ENCODE results near the gene EYS.

DNA sequence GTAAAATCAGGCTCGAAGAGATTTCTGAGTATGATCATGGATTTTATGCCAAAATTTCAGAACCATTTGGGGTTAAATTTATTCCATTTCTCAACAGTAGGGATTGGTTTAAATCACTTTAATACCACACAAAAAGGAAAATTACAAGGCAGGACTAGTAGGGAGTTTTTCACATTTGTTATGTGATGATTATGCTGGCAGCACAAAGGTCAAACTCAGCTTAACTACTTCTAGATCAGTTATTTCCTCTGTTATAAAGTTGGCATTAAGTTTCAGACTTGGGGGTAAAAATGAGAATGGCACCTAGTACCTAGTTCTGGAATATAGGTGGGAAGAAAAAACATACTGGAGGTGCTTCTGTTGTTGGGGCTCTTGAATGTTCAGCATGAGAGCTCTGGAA is 2031.9 kb downstream of the EYS start:
- TF ChIP-seq YY1 (IDR thresholded peaks at IDR 0.05; ENCODE audit: insufficient read depth, insufficient read length) (no peak), SUZ12 (IDR thresholded peaks at IDR 0.05; ENCODE audit: extremely low read depth, insufficient read depth, insufficient read length) (no peak), ZNF274 (IDR thresholded peaks at IDR 0.05; ENCODE audit: low read depth, low read length) (no peak)
